ENCODE measurements around the gene SPATA2.
"Not testable (repeated sequence)": the region's sequence is repeated elsewhere in the genome, so short reads cannot be mapped to it uniquely, and the experiment has no call there.

The SPATA2 gene

GRCh38 chr20:49904440-49905214 lies 10.7 kb downstream of the SPATA2 start:
- DNase-seq (ENCODE audit: low read depth): no peak

- DNase-seq (ENCODE audit: low read depth): no peak
Observed at GRCh38 chr20:49901588-49901987, 13.7 kb downstream of the SPATA2 start.

GRCh38 chr20:49899541-49900383 lies 15.6 kb downstream of the SPATA2 start:
- no peak for DNase-seq (ENCODE audit: low read depth)

GRCh38 chr20:49896204-49896603 lies 19.1 kb downstream of the SPATA2 start:
- DNase-seq (ENCODE audit: low read depth): no peak

GRCh38 chr20:49895474-49896093 lies 19.7 kb downstream of the SPATA2 start:
- not testable (repeated sequence) for DNase-seq (ENCODE audit: low read depth)

- no peak for DNase-seq (ENCODE audit: low read depth)
Observed at GRCh38 chr20:49894073-49894470, 21.3 kb downstream of the SPATA2 start.

GRCh38 chr20:49893242-49894072 lies 21.9 kb downstream of the SPATA2 start:
- peak; percentile 24 for DNase-seq (ENCODE audit: low read depth)

- DNase-seq (ENCODE audit: low read depth): no peak
Observed at GRCh38 chr20:49892817-49893216, 22.5 kb downstream of the SPATA2 start.

- no peak for DNase-seq (ENCODE audit: low read depth)
Observed at GRCh38 chr20:49892260-49892659, 23.1 kb downstream of the SPATA2 start.

GRCh38 chr20:49891476-49892110 lies 23.7 kb downstream of the SPATA2 start:
- DNase-seq (ENCODE audit: low read depth): no peak

- DNase-seq (ENCODE audit: low read depth): no peak
Observed at GRCh38 chr20:49890471-49891361, 24.6 kb downstream of the SPATA2 start.

- DNase-seq (ENCODE audit: low read depth): no peak
Observed at GRCh38 chr20:49889935-49890333, 25.4 kb downstream of the SPATA2 start.

GRCh38 chr20:49889001-49889934 lies 26.1 kb downstream of the SPATA2 start:
- no peak for DNase-seq (ENCODE audit: low read depth)

GRCh38 chr20:49888212-49889000 lies 26.9 kb downstream of the SPATA2 start:
- DNase-seq (ENCODE audit: low read depth): peak; percentile 33

GRCh38 chr20:49887251-49888211 lies 27.8 kb downstream of the SPATA2 start:
- DNase-seq (ENCODE audit: low read depth): no peak

- no peak for DNase-seq (ENCODE audit: low read depth)
Observed at GRCh38 chr20:49886571-49887213, 28.6 kb downstream of the SPATA2 start.

Data from stimulated activated CD8-positive, alpha-beta memory T cell treated with anti-CD3 and anti-CD28 coated beads, Interleukin-4, amount 100 ng/mL, for 24 hours (primary cell).